B cell (primary cell): ENCODE results near the gene DAP. TPM values are rescaled to one million over a fixed set of nuclear protein-coding genes. Genes with fewer than 3 reads are reported as not detected.

Source experiments
- ATAC-seq: fragments of 200-7000 bp; cut with Tn5 transposase; one replicate; pipeline ENCODE4 v1.10.0; 2021; ENCODE audit warnings: low read depth, mild to moderate bottlenecking, moderate number of reproducible peaks, moderate library complexity
- CTCF ChIA-PET: fragments of 350-600 bp; sonication (Branson Sonifier 250); formaldehyde crosslinking; loops from one replicate; lab custom pipeline; 2021; ENCODE audit warnings: antibody characterized with exemption, inconsistent platforms; lab: Charles Lee
- POLR2A ChIA-PET: fragments of 350-600 bp; sonication (Branson Sonifier 250); formaldehyde crosslinking; loops from one replicate; lab custom pipeline; 2021; ENCODE audit warnings: antibody characterized with exemption; lab: Charles Lee
- DNase-seq: peaks from one replicate; pipeline ENCODE4 v3.0.0; 2013
- H2AFZ ChIP-seq: 2 replicates; pipeline ENCODE4 v1.6.1; 2012; ENCODE audit warnings: mild to moderate bottlenecking, low read depth, low read length; ENCODE audit not compliant: insufficient read depth, poor library complexity, severe bottlenecking
- H3K27ac ChIP-seq, 2 donors: 1 replicate in 1 of 2; 2 replicates in 1 of 2; pipeline ENCODE4 v1.5.1; 2012 to 2013; ENCODE audit warnings: low read length in 2 of 2, mild to moderate bottlenecking in 2 of 2, moderate library complexity in 1 of 2
- H3K27me3 ChIP-seq, 4 experiments: fragments of 200-600 bp in 1 of 4; sonication (generic) in 1 of 4; replicated peaks in 1 of 4; 1 replicate in 2 of 4; 2 replicates in 2 of 4; pipeline versions ENCODE4 v1.6.1 to v1.7.0; 2013 to 2016; ENCODE audit warnings: low read length in 3 of 4, mild to moderate bottlenecking in 2 of 4, mixed read lengths in 1 of 4, moderate library complexity in 1 of 4; ENCODE audit not compliant: insufficient read depth in 4 of 4, control insufficient read depth in 3 of 4; ENCODE audit errors: control extremely low read depth in 1 of 4
- H3K36me3 ChIP-seq, 2 experiments: replicated peaks in 1 of 2; 1 replicate in 1 of 2; 2 replicates in 1 of 2; pipeline versions ENCODE4 v1.6.1 to v1.7.1; 2013; ENCODE audit warnings: low read length in 1 of 2; ENCODE audit not compliant: insufficient read depth in 2 of 2, control insufficient read depth in 1 of 2; ENCODE audit errors: control extremely low read depth in 1 of 2, extremely low read depth in 1 of 2
- H3K4me1 ChIP-seq, 2 donors: fragments of 200-600 bp in 1 of 2; sonication (generic) in 1 of 2; 1 replicate in 1 of 2; 2 replicates in 1 of 2; pipeline versions ENCODE4 v1.5.1 to v1.6.1; 2013 to 2017; ENCODE audit warnings: low read length in 2 of 2; ENCODE audit not compliant: control insufficient read depth in 2 of 2, insufficient read depth in 2 of 2
- H3K4me2 ChIP-seq: replicated peaks from 2 replicates; pipeline ENCODE3; 2012; ENCODE audit warnings: mild to moderate bottlenecking, low read depth, low read length; ENCODE audit not compliant: poor library complexity, severe bottlenecking
- H3K4me3 ChIP-seq, 5 experiments: fragments of 200-600 bp in 1 of 5; sonication (generic) in 1 of 5; 1 replicate in 3 of 5; 2 replicates in 2 of 5; pipeline versions ENCODE4 v1.5.1 to v1.7.0; 2011 to 2016; ENCODE audit warnings: low read length in 4 of 5, mild to moderate bottlenecking in 4 of 5, low read depth in 2 of 5, control low read depth in 1 of 5, moderate library complexity in 1 of 5; ENCODE audit not compliant: insufficient read depth in 1 of 5; ENCODE audit errors: control extremely low read depth in 1 of 5, extremely low read depth in 1 of 5
- H3K79me2 ChIP-seq: fragments of 200-600 bp; sonication (generic); one replicate; pipeline ENCODE4 v1.6.0; 2016; ENCODE audit warnings: low read length; ENCODE audit not compliant: control insufficient read depth, insufficient read depth
- H3K9ac ChIP-seq: fragments of 200-600 bp; sonication (generic); 2 replicates; pipeline ENCODE4 v1.6.1; 2017; ENCODE audit warnings: mild to moderate bottlenecking, low read length, moderate library complexity
- H3K9me3 ChIP-seq, 3 donors: one replicate each; pipeline versions ENCODE4 v1.6.1 to v1.7.1; 2013; ENCODE audit warnings: low read length in 2 of 3; ENCODE audit not compliant: control insufficient read depth in 2 of 3, insufficient read depth in 1 of 3; ENCODE audit errors: control extremely low read depth in 1 of 3
- H4K20me1 ChIP-seq: 2 replicates; pipeline ENCODE4 v1.6.0; 2012; ENCODE audit warnings: mild to moderate bottlenecking, low read length; ENCODE audit not compliant: insufficient read depth, control insufficient read depth, poor library complexity, severe bottlenecking
- H3K27ac Mint-ChIP-seq: one replicate; pipeline ENCODE4 v1.8.0; 2021; ENCODE audit warnings: mixed read lengths
- H3K27me3 Mint-ChIP-seq: one replicate; pipeline ENCODE4 v1.8.0; 2021; ENCODE audit warnings: mixed read lengths
- H3K4me1 Mint-ChIP-seq: one replicate; pipeline ENCODE4 v1.8.0; 2021; ENCODE audit warnings: mixed read lengths
- H3K4me3 Mint-ChIP-seq: one replicate; pipeline ENCODE4 v1.8.0; 2021; ENCODE audit warnings: mixed read lengths
- H3K9me3 Mint-ChIP-seq: one replicate; pipeline ENCODE4 v1.8.0; 2022; ENCODE audit warnings: mixed read lengths; ENCODE audit not compliant: insufficient read depth
- EZH2 ChIP-seq: IDR thresholded peaks from 2 replicates; pipeline ENCODE4 v1.6.1; 2012; ENCODE audit warnings: borderline replicate concordance, low read depth, mild to moderate bottlenecking, moderate library complexity, low read length; ENCODE audit not compliant: insufficient read depth, poor library complexity, severe bottlenecking
- WGBS: methylation state at CpG from one replicate; pipeline ENCODE4 v1.1.5; 2013; ENCODE audit warnings: missing lambda C conversion rate; ENCODE audit not compliant: insufficient coverage; 5-methylcytosine and 5-hydroxymethylcytosine counted together
- intact Hi-C: fragments of 100-400 bp; cut with micrococcal nuclease; formaldehyde crosslinking; loops from one replicate; pipeline ENCODE4 v1.10.0; 2022
- polyA plus RNA-seq: library from polyadenylated mRNA; depleted of rRNA; stranded (reverse); fragments of >200 nt; gene quantifications from 2 replicates; pipeline ENCODE4 v1.2.3, GENCODE V29; 2012
- total RNA-seq, 2 donors: library from RNA; stranded (reverse); fragments of 120-200 nt in 1 of 2; gene quantifications; 1 replicate in 1 of 2; 2 replicates in 1 of 2; pipeline versions ENCODE4 v1.2.3 to v1.2.4, GENCODE V29; 2013 to 2022
- TF ChIP-seq, protein P1 (sequence below): fragments of 200-600 bp; IDR thresholded peaks from one replicate; pipeline ENCODE4 v1.8.0; 2022; ENCODE audit warnings: antibody characterized with exemption, mild to moderate bottlenecking

DAP gene
- total and polyA plus RNA-seq, 2 donors (not counting 1 experiment from before 2014, with no cell fraction given) = 42.6 to 49.8 TPM

- H3K9me3 Mint-ChIP-seq = no peaks in the 10 kb centered on the region
- Histone ChIP-seq H3K79me2 (peaks cover 71% of the 10 kb centered on the region), H3K4me3 (no peak overlapping the region), H3K27me3 (no peaks in the 10 kb centered on the region), H3K9me3 (peaks cover 0 to 4% (median 0%) of the 10 kb centered on the region in 3 donors), H3K27ac (no peak overlapping the region), H3K36me3 (no peaks in the 10 kb centered on the region), H2AFZ (no peak overlapping the region), H3K4me1 (peaks cover 56 to 68% of the 10 kb centered on the region in 2 donors), H4K20me1 (peaks cover 19% of the 10 kb centered on the region), H3K4me2 (peak overlapping the region; percentile 87), H3K9ac (no peak overlapping the region)
- whole genome bisulfite sequencing = 84% methylated on average over 5 of the region's 5 CpGs
- H3K27ac Mint-ChIP-seq = peak overlapping the region; percentile 64
- intact Hi-C loops = no loop called here
- H3K27me3 Mint-ChIP-seq = no peaks in the 10 kb centered on the region
- ATAC-seq = no peak
- no peak for DNase-seq
- ChIA-PET POLR2A (no interaction called here), CTCF (interaction anchor here (3.7 to 8.0 kb wide), 4 partner anchors 22 to 178 kb away, joined by 25 to 326 read pairs (median 40); no protein-coding TSS in a partner anchor)
- peak overlapping the region; percentile 92 for H3K4me3 Mint-ChIP-seq
- H3K4me1 Mint-ChIP-seq = peaks cover 79% of the 10 kb centered on the region
- TF ChIP-seq, protein P1, sequence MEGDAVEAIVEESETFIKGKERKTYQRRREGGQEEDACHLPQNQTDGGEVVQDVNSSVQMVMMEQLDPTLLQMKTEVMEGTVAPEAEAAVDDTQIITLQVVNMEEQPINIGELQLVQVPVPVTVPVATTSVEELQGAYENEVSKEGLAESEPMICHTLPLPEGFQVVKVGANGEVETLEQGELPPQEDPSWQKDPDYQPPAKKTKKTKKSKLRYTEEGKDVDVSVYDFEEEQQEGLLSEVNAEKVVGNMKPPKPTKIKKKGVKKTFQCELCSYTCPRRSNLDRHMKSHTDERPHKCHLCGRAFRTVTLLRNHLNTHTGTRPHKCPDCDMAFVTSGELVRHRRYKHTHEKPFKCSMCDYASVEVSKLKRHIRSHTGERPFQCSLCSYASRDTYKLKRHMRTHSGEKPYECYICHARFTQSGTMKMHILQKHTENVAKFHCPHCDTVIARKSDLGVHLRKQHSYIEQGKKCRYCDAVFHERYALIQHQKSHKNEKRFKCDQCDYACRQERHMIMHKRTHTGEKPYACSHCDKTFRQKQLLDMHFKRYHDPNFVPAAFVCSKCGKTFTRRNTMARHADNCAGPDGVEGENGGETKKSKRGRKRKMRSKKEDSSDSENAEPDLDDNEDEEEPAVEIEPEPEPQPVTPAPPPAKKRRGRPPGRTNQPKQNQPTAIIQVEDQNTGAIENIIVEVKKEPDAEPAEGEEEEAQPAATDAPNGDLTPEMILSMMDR = no peak
- TF ChIP-seq EZH2 = no peak
These were observed 130.9 kb downstream of the DAP start for GRCh38 chr5:10630126-10630525.

DNA sequence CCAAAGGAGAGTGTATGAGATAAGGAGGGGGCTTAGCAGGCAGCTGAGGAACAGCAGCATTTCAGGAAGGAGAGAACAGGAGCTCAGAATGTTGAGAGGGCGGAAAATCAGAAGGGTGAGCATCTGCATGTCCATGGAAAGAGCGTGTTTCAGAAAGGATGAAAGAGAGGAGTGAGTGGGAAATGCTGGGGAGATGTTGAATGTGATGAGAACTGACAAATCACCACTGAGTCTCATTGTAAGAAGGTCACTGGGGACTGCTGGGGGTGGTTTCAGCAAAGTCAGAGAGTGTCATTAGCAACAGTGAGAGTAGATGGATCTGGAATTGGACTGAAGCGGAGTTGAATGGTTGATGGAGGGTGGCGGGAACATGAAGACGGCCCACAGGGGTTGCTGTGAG, 131.4 kb downstream of the DAP start:
- H3K79me2 ChIP-seq = peaks cover 72% of the 10 kb centered on the region
- no peak for DNase-seq
- no peak overlapping the region for H3K4me3 ChIP-seq
- no peak for TF ChIP-seq EZH2
- TF ChIP-seq, protein P1 = no peak
- WGBS = 93% methylated on average over 5 of the region's 5 CpGs
- H3K4me2 ChIP-seq = no peak overlapping the region
- ChIA-PET CTCF (interaction anchor here (0.9 to 8.0 kb wide), 10 partner anchors 15 to 346 kb away, joined by 3 to 326 read pairs (median 20); no protein-coding TSS in a partner anchor), POLR2A (no interaction called here)
- no peaks in the 10 kb centered on the region for H3K27me3 ChIP-seq
- peaks cover 19% of the 10 kb centered on the region for H4K20me1 ChIP-seq
- peak overlapping the region; percentile 3 for H3K27ac Mint-ChIP-seq
- no peaks in the 10 kb centered on the region for H3K27me3 Mint-ChIP-seq
- H3K27ac ChIP-seq = no peak overlapping the region
- H3K36me3 ChIP-seq = no peaks in the 10 kb centered on the region
- H3K9me3 ChIP-seq = peaks cover 0 to 4% (median 0%) of the 10 kb centered on the region in 3 donors
- no peaks in the 10 kb centered on the region for H3K9me3 Mint-ChIP-seq
- peaks cover 75% of the 10 kb centered on the region for H3K4me1 Mint-ChIP-seq
- H2AFZ ChIP-seq = no peak overlapping the region
- H3K9ac ChIP-seq = no peak overlapping the region
- ATAC-seq = no peak
- intact Hi-C loops = no loop called here
- H3K4me1 ChIP-seq = peaks cover 52 to 63% of the 10 kb centered on the region in 2 donors
- H3K4me3 Mint-ChIP-seq = peak overlapping the region; percentile 92
